Measurements from ENCODE around the gene NR2C2AP.

Gene NR2C2AP

DNA sequence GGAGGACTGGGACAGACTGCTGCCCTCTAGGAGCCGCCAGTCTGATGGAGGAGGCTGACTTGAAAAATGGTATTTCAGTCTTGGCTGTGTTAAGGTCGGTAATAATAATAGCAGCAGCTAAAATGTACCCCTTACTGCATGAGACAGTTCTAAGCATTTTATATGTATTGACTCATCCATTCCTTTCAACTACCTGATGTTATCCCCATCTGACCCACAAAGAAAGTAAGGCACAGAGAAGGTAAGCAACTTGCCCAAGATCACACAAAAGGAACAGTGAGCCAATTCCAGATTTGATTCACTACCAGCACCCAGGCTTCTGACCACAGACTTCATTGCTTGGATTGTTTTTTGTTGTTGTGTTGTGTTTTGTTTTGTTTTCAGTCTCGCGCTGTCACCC lies 12.6 kb upstream of the NR2C2AP start:
- DNase-seq (ENCODE audit: low read depth in 3 of 3, low spot score in 1 of 3), result no peak

DNA sequence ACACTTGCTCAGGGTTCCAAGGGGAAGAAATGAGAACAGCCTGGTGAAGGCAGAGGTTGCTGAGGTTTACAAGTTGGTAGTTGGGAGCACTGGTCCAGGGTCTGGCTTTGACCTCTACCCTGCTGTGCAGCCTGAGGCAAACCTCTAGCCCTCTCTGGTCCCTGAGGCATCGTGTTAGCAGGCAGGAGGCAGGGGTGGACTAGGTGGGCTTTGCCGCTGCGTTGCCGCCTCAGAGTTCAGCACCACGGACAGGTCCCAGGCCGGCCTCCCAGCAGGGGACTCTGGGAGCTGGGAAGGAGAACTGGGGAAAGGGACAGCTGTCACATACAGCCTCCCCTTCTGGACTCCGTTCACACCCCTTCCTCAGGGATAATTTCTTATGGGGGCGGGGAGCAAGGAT lies 11.7 kb upstream of the NR2C2AP start:
- DNase-seq (ENCODE audit: low read depth in 3 of 3, low spot score in 1 of 3), result no peak

DNA sequence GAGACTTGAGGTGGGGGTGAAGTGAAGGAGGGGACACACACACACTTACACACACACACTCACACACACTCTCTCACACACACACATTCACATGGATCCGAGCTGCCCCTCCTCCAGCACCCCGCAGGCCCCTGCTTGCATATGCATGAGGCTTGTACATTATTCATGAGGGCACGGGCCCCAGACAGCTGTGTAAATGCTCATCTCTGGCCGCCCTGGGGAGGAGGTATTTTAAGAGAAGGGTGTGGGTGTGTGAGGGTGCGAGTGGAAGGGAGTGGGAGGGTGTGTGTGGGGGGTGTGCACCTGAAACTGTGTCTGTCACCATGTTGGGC lies 10.9 kb upstream of the NR2C2AP start:
- no peak for DNase-seq (ENCODE audit: low read depth in 3 of 3, low spot score in 1 of 3)

DNA sequence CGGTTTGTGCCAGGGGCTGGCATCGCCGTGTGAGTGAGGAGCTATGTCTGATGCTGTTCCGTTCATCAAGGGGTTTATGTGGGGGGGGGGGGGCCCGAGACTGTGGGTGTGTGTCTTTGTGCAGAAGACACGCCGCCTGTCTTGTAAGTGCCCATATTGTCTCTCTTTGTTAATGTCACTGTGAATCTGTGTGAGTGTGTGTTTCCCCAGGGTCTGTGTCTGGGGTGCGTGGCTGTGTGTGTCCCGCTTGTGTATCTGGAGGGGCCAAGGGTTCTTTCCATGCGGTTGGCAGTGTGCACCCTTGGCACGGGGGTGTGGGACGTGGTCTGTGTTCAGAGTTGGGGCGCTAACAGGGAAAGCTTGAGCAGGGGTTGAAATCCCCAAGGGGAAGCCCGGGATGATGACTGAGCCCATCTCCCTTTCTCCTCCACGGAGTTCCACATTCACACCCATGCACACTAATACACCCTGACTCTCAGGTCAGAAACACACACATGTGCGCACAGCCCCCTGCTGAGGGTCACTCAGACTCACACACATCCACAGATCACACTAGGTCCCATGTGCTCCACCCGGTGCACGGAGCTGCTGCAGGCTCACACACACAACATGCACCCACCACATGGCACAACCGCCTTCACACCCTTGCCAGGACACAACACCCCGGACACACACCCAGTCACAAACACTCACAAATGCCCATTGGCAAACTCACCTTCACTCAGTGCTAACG lies 10.4 kb upstream of the NR2C2AP start:
- DNase-seq (ENCODE audit: low read depth in 3 of 3, low spot score in 1 of 3), result no peak

DNA sequence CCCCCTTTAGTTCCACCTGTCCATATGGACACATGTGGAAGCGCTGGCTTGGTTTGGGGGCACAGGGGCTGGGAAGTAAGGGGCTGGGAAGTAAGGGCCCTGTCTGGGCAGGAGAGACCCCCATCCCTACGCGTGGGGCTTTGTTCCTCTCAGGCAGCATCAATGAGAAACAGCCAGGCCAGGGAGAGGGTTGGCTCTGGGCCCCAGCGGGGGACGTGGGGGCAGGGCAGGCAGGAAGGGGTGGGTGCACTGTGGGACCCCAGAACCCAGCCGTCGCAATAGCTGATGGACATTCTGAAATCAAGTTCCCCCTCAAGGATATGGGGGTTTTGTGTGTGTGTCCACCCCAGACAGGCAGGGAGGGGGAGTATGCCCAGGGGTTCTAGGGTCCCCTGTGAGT lies 9.7 kb upstream of the NR2C2AP start:
- no peak for DNase-seq (ENCODE audit: low read depth in 3 of 3, low spot score in 1 of 3)

DNA sequence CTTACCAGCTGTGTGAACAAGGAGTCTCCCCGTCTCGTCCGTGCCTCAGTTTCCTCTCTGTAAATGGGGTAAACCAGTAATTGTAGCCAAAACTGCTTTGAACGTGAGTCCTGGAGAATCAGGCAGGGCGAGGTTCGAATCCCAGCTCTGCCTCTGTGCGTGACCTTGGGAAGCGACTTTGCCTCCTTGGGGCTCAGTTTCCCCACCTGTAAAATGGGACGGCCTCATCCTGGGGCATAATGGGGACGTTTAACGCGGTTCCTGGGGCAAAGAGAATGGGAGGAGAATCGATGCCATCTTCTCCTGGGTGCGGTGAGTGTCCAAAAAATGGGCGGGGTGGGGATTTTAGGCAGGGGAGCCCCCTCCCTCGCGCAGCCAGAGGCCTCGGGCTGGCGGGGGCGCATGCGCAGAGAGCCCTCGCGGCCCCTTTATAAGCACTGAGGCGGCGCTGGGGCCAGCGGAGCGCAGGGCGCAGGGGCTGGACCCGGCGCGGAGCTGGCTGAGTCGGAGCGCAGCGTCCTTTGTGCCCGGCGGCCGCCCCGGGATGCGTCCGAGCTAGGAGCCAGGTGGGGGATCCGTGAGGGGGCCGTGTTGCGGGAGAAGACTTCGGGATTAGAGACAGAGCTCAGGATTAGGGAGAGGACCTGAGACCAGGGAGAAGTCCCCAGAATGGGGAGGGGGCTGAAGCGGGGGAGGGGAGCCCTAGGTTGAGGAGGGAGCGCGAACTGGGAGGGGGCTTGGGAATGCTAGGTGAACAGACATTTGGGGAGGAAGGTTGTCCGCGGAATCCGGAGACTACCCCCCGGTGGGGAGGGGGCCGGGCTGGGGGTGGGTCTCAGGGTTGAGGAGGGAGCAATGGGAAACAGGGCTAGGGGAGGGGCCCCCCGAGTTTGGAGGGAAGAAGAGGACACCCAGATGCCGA lies 8.5 kb upstream of the NR2C2AP start, which contains the start of gene NCAN:
Gene NCAN, plus strand, starts transcription at position 460 of the 922 bp plus-strand sequence. CDS start 4,996 bp downstream, outside the sequence.
- no peak for DNase-seq (ENCODE audit: low read depth in 3 of 3, low spot score in 1 of 3)

DNA sequence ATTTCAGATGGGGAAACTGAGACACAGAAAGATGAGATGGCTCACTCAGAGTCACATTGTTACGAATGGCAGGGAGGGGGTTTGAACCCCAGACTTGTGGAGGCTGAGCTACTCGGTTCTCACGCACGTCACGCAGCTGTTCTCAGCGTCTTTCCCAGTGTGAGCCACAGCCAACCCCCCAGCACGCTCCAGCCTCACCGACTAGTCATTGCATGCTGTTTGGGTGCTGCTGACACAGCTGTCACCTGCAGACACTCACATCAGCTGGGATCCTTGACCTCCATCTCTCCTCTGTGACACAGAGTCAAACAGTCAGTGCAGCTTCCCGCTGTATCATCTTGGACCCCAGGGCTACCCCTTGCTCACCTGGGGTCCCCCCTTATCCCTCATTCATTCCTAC lies 6.2 kb upstream of the NR2C2AP start:
- no peak for DNase-seq (ENCODE audit: low read depth in 3 of 3, low spot score in 1 of 3)

DNA sequence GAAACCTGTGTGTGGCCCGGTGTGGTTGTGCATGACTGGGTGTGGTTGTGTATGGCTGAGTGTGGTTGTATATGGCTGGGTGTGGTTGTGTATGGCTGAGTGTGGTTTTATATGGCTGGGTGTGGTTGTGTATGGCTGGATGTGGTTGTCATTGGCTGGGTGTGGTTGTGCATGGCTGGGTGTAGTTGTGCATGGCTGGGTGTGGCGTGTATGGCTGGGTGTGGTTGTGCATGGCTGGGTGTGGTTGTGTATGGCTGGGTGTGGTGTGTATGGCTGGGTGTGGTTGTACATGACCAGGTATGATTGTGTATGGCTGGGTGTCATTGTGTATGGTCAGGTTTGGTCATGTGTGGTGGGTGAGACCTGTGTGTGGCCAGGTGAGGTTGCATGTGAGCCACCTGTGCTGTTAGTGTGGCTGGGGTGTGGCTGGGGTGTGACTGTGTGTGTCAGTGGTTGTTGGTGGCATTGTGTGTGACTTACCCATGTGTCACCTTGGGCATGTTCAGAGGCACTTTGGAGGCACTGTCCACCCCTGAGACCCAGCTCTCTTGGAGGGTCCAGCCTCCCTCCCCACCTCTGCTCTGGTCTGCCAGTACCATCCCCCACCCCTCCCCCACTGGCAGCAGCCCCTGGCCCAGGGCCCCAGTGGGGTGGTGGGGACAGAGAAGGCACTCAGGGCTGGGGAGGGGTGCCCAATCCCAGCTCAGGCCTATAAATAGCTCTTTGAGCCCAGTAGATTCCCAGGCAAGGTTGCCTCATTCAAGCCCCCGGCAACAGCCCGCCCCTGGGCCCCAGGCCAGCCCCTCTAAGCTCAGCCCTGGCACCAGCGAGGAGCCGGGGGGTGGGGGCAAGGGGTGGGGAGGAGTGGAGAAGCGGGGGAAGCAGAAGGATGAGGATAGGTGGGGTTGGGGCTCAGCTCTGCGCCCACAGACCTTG lies 4.7 kb upstream of the NR2C2AP start:
- DNase-seq (ENCODE audit: low read depth in 3 of 3, low spot score in 1 of 3), result no peak

DNA sequence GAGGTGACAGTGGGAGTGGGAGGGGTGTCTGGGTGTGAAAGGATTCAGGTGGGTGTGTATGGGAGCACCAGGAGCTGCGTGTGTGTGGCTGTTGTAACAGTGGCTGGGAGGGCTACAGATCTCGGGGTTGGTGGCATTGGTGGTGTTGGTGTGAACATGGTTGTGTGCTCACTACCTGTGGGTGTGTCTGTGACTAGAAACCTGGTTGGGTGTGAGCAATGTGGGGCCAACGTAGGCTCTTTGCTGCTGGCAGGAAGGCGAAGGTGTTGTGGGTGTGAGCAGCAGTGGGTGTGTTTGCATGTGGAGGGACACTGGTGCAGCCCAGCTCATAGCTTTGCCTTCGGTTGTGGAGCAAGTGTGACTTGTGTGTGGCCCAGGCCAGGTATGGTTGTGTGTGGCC lies 3.7 kb upstream of the NR2C2AP start:
- DNase-seq (ENCODE audit: low read depth in 3 of 3, low spot score in 1 of 3), result no peak

DNA sequence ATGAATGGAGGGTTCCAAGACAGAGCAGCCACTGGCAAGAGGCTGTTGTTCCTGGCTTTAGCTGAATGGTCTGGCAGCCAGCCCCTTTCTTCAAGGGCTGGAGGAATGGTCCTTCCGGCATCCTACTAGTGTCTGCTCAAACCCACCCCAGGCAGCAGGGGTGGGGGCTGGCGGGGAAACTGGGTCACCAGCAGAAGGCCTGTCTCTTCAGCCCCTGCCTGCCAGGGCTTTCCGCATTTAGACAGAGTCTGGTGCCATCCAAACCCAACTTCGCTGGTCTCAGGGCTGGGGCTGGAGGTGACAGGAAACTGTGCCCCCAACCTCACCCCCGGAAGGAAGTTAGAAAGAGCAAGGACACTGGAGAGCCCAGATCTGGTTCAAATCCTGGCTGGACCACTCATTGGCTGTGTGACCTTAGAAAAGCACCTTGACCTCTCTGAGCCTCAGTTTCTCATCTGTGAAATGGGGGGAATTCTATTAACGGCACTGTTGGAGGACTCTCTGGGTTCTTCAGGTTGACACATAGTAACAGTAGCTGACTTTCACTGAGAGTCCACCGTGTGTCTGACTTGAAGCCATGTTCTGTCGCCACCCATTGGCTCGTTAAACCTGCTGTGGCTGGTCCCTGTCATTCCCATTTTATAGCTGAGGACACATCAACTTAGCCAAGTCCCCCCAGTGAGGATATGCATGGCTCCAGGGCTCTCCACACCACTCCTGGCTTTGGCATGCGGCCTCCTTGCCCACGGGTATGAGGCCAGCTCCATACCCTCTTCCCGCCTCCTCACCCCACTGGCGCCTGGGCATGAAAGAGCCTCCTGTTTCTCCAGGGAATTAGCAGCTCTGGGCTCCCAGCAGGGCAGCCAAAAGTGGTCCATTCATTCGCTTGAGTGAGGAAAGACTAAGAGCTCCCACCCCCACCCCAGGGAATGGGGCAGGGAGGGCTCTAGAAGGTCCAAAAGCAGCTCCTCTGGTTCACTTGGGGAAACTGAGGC lies 2.5 kb upstream of the NR2C2AP start:
- DNase-seq (ENCODE audit: low read depth in 3 of 3, low spot score in 1 of 3), result no peak

DNA sequence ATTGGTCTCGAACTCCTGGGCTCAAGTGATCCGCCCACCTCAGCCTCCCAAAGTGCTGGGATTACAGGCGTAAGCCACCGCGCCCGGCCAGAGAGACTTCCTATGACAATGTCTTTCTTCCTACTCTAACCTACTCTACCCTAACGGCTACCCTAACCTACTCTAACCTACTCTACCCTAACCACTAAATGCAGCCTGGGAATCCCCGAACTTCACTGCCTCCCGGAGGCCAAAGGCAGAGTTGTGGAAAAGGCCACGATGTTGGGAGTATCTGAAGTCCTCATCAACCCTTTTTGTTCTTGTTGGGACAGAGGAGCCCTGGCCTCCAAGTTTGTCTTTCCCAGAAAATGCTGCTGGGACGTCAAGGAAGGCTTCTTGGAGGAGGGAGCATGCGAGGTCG lies 967 bp upstream of the NR2C2AP start:
- DNase-seq (ENCODE audit: low read depth in 3 of 3, low spot score in 1 of 3), result no peak

DNA sequence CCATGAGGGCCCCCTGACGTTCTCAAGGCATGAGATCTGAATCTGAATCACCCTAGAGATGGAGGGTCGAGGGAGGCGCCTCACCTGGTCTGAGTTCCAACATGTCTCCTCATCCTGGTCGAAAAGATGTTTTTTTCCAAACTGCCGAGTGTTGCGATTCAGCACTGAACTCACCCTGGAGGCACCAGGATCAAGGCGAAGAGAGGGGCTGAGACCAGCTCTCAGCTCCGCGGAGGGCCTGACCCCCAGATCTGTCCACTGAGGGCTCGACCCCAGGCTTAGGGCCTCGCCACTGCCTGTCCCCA lies 555 bp downstream of the NR2C2AP start:
- DNase-seq (ENCODE audit: low read depth in 3 of 3, low spot score in 1 of 3), result no peak

DNA sequence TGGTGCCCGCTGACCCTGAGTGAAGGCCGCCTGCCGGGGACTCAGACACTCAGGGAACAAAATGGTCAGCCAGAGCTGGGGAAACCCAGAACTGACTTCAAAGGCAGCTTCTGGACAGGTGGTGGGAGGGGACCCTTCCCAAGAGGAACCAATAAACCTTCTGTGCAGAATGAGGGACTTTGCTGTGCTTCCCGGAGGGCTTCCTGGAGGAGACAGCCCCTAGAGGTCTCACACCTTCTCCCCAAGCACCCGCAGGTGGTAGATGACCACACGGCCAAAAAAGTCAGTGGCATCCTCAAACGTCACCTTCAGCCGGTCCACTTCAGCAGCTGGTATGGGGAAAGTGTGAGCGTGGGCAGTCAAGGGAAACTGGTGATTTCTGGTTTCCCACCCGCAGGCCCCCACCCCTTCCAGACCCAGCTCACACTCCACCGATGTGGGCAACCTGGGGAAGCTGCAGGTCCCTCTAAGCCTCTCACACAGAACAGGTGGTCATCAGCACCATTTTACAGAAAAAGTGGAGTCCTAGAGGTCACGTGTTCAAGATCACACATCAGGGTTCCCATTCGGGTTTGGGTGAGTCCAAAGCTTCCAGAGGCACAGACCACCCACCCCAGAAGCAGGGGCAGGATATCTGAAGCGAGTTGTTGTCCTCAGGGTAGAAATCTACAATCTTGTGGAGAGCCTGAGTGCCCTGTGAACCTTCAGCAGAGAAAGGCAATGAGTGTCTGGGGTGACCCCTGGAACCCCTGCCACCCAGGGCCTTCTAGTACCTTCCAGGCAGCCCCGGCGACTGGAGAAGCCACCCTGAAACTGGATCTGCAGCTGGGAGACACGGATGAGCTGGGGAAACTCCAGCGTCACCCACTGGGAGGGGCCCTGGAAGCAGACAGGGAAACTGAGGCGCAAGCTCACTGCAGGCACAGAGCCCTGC lies 1.2 kb downstream of the NR2C2AP start:
- no peak for DNase-seq (ENCODE audit: low read depth in 3 of 3, low spot score in 1 of 3)

DNA sequence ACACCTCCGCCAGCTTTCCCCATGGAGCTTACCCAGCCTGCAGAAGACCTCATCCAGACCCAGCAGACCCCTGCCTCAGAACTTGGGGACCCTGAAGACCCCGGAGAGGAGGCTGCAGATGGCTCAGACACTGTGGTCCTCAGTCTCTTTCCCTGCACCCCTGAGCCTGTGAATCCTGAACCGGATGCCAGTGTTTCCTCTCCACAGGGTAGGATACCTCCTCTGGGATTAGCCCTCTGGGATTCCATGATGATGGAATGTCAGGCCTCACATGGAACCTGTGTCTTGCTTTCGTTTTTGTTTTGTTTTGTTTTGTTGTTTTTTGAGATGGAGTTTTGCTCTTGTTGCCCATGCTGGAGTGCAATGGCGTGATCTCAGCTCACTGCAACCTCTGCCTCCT lies 9.3 kb downstream of the NR2C2AP start:
- no peak for DNase-seq (ENCODE audit: low read depth in 3 of 3, low spot score in 1 of 3)

DNA sequence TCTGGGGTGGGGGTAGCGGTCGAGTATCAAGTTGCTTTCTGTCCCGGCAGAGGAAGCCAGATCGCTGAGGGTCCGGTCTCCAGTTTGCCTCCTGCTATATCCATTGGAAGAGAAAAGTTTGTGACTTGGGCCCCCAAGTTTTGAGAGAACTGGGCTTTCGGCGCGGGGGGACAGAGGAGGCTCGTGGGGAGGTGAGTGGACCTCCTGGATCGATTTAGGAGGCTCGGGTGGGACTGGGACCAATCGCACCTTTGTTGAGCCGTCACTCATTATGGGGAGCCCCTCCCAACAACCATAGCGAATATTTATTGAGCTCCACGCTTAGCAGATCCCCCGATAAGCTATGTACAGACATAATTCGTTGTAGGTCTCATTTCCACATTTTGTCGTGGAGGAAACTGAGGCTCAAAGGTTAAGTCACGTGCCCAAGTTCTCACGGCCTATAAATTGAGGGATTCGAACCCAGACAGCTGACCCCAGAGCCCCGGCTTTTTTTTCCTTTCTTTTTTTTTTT lies 10.2 kb downstream of the NR2C2AP start:
- no peak for DNase-seq (ENCODE audit: low read depth in 3 of 3, low spot score in 1 of 3)

DNA sequence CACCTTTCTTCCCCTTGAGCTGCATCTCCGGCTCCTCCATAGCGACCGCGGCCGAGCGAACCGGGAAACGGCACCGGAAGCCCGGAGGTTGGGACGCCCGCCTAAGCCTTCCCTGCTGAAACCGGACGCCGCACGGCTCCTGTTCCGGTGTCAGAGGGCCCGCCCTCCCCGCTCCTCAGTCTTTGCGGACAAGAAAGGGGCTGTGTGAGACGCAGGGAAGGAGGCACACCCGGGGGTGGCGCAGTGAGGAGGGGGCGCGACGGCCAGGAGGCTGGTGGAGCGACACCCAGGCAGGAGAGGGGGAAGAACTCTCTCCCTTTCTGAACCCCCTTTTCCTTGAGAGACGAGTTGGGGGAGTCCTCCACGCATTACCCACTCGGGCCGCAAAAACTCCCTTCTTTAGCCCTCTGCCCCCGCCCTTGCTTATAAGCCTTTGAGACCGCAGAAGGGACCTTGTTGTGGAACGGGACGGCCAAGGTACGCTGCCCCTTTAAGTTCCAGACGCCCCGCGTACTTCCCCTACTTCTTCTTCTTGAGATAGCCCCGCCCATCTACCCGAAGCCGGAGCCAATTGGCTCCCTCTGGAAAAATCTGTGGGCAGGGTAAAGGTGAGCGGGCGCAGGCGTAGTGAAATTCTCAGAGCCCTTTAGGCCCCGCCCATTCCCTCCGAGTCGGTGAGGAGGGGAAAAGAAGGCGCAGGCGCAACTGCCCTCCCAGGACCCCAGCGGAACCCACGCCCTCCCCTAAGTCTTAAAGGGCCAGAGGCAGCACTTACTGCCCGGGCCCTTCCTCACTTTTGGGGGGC lies 10.9 kb downstream of the NR2C2AP start, which contains the start of the genes BORCS8 and RFXANK:
Gene BORCS8, minus strand, starts transcription at position 75 of the 805 bp plus-strand sequence. Its CDS starts 35 bp downstream, at position 40.
Gene RFXANK, plus strand, starts transcription at position 181 of the 805 bp plus-strand sequence. CDS start 1,689 bp downstream, outside the sequence.
- DNase-seq (ENCODE audit: low read depth in 3 of 3, low spot score in 1 of 3), result peak; percentile 93 to 98 (median 98)

DNA sequence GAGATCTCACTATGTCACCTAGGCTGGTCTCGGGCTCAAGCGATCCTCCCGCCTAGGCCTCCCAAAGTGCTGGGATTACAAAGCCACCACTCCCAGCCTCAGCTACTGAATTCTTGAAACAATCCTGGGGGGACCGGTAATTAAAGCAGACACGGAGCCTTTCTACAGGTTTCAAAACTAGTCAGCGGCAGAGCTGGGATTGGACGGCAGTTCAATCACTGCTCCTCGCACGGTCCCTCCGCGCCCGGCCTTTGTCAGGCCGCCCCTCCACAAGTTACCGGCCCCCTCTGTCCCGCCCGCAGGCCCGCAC lies 11.5 kb downstream of the NR2C2AP start:
- no peak for DNase-seq (ENCODE audit: low read depth in 3 of 3, low spot score in 1 of 3)

DNA sequence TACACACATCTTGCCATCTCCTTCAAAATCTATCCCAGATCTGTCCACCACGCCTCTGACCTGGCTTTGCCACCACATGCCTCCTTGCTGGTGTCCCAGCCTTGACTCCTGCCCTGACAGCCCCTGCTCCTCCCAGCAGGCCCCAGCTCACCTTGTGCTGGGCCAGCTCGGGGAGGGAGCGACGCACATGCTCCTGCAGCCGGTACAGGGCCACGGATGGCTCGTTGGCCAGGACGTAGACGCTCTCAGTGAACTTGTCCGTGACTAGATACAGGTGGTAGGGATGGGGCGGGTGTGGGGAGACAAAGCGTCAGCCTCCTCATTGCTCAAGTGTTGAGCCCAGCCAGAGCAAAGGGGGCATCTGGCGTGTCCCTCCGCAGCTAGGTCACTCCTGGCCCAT lies 16.5 kb downstream of the NR2C2AP start:
- no peak for DNase-seq (ENCODE audit: low read depth in 3 of 3, low spot score in 1 of 3)

Measured in stimulated activated CD4-positive, alpha-beta T cell treated with anti-CD3 and anti-CD28 coated beads, TNF-alpha, amount 100 ng/mL, for 1 hour (primary cell).